HG03280 (cell line): ENCODE data around the gene HEXIM1.
"Not testable (repeated sequence)": the region's sequence is repeated elsewhere in the genome, so short reads cannot be mapped to it uniquely, and the experiment has no call there.

ENCODE experiments used
- ATAC-seq: cut with Tn5 transposase; IDR thresholded peaks from one replicate; pipeline ENCODE4 v1.9.1; 2021; ENCODE audit warnings: mild to moderate bottlenecking, moderate library complexity; ENCODE audit not compliant: unreplicated experiment

HEXIM1 gene

DNA sequence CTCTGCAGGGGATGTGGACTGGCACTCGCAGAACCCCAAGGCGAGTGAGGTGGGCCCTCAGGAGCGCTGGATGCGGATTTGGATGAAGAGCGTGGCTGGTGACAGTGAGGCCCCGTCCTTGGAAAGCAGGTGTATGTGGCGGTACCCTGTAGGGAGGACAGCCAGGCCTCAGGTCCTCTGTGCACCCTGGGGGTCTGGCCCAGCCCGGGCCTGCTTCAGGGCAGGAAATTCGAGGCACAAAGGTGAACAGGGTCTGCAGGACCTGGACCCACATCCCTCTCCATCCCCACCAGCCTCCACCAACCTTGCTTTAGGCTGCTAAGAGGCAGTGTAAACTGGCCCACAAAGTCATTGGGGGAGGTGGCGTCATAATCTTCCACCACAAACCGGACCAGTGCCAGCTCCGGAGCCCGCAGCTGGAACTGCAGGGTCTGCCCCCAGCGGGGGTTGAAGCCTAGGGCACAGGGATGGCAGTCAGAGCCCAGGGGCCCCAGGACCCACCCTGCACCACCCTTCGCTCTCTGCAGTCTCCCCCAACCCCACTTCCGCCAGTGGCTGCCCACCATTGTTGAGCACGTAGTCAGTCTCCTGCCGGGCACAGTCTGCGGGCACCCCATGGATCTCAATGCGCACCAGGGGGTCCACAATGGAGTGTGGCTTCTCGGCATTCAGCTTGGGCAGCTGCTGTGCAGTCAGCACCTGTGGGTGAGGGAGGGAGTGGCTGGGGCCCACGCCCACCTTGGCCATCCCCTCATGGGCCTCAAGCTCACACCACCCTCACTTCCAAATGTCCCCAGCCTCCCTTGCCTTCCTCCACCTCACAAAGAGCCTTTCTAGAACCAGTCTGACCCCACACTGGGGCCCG, 35.5 kb upstream of the HEXIM1 start:
- no peak for ATAC-seq

DNA sequence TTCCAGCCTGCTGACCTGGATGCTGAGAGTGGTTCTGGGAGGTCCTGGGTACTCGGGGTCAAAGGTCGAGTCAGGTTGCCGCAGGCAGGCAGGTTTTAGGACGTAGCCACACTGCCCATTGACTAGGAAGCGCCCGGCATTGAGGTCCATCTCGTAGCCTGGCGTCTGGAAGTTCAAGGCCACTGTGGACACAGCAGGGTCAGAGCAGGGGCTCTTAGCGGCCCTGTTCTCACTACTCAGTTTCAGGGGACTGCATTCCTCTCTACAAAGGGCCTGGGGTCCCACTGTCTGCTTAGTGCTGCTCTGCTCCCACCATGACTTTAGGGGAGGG, 34.9 kb upstream of the HEXIM1 start:
- ATAC-seq = no peak

DNA sequence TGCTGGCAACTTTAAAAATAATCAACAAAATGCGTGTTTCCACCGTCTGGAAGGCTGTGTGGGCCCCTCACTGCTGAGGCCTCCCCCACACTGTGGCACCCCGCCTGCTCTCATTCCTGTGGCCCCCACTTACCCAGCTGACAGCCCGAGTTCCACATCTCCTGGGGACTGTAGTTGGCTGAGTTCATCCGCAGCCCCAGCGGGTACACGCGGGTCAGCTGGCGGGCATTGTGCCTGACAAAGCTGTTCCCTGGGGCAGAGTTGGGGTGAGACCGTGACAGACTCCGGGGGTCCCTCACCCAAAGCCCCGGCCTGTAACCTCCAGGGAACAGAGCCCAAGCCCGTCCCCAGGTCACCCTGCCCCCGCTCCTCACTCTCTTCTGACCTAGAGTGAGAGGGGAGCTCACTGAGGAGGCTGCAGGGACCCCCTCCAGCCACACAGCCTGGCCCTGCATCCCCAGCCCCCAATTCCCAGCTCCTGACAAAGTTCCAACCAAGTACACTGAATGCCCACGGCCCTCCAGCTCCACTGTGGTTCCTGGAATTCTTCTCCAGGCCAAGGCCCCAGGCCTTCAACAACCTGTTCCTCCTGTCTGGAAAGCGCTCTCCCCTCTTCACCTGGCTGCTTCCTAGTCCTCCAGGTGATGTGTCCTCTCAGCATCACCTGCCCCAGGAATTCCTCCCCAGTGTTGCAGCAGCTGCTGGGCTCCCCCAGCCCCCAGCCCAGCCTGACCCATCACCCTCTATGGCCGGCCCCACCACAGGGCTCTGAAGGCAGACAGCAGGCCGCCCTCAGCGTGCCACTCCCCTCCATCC, 34.0 kb upstream of the HEXIM1 start:
- ATAC-seq = no peak

DNA sequence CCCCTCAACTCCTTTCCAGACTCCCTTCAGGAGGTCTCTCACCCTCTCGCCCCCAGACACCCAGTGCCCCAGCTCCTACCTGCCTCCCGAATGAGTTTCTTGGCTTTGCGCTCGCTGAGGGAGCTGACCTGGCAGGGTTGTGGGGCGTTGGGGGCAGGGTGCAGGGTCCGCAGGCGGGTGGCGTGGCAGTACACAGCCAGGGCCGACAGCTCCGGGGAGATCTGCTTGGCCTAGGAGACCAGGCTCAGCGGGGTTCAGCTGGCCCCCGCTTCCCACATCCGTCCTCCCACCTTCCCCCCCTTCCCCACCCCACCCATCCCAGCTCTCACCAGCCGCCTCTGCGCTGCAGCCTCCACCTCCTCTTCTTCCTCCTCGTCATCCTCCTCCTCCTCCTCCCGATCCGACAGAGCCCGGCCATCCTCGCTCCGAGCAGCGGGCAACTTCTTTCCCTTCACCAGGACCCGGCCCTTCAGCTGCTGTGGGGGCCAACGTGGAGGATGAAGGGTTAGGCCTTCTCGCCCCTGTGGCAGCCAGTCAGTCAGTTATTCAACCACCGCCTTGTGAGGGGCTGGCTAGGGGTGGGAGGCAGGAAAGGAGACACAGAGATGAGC, 33.2 kb upstream of the HEXIM1 start:
- no peak for ATAC-seq

DNA sequence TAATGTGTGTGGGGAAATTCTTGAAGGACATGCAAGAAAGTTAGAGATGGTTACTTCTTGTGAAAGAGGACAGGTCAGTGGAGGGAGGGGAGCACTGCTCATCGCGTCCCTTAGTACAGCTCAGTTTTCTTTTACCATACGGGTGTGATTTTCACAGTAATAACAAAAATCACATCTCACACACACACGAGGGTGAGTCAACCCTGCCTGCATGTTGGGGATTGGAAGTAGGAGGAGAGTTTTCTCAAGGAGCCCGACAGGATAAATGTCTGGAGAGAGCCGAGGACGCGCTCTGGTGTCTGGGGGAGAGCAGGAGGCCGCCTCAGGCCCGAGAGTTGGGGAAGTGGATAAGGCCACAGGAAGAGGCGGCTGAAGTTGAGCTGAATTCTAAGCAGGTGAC, 32.4 kb upstream of the HEXIM1 start:
- ATAC-seq = no peak

DNA sequence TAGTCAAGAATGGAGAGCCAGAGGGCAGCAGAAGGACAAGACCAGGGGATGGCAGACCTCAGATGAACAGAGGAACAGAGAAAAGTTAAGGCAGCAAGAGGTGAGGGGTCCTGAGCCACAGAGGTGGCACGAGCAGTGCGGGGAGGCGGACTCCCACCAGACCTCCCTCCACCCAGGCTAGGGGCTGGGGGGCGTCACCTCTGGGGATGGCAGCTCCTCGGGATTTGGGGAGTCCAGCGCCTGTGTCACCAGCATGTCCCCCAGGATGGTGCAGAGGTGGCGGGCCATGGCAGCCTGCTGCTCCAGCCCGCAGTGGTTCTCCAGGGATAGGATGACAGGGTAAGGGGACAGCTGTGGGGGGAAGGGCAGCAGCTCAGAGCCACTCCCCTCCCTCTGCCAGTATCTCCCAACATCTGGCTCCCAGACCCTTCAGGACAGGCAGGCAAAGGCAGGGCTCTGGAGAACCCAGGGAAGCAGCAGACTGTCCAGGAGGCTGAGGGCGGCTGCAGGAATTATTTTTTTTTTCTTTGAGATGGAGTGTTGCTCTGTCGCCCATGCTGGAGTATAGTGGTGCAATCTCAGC, 31.8 kb upstream of the HEXIM1 start:
- ATAC-seq = no peak

DNA sequence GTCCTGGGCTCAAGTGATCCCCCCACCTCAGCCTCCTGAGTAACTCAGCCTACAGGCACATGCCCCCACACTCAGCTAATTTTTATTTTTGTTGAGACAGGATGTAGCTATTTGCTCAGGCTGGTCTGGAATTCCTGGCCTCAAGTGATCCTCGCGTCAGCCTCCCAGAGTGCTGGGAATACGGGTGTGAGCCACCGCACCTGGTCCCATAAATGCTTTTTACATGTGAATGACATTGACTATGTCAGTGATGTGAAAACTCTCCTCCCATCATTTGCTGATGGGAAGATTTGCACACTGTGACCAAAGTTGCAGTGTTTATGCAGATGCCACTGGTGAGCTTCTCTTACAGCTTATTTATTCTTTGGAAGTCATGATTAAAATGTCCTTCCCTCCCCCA, 30.9 kb upstream of the HEXIM1 start:
- ATAC-seq = no peak

DNA sequence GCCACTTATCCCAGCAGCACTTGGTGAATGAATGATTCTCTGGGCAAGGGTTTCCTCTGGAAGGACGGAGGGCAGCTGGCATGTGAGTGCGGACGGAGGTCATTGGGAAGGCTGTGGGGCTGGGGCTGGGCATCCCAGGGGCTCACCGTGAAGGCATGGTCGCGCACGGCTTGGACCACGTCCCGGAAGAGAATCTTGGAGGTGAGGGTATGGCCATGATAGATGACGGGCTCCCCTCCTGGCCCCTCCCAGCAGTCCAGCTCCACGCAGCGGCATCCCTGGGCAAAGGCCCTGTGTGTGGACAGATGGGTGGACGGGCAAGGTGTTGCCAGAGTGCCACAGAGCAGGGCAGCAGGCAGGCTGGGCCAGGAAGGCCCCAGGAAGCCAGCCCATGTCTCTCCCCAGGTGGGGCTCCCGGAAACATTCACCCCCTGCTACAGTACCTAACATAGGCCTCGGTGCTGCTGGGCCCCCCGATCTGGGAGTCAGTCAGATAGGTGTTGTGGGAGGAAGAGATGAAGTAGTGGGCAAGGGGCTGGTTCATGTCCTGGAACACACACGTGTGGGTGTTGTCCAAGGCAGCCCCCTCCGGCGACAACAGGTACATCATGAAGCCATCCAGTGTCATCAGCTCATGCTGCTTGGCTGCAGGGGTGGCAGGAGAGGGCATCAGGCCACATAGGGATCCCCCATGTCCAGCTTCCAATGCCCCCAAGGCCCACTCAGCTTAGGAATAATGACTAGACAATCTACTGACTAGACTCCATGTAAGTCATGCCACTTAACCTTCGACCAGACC, 30.2 kb upstream of the HEXIM1 start:
- no peak for ATAC-seq

DNA sequence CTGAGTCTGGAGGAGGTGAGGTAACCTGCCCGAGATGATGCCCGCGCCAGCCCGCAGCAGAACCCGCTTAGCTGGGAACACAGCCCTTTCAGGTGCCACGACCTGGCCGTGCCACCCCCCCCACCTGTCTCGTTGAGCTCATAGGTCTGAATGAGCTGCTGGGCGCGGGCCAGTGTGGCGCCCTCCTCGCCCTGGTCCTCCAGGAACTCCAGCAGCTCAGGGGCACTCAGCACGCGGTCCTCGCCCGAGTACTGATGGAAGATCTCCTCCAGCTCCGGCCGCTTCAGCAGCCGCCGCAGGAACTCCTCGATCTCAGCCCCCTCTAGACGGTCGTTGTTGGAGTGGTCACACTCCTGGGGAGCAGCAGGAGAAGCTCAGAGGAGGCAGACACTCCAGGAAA, 29.6 kb upstream of the HEXIM1 start:
- no peak for ATAC-seq

DNA sequence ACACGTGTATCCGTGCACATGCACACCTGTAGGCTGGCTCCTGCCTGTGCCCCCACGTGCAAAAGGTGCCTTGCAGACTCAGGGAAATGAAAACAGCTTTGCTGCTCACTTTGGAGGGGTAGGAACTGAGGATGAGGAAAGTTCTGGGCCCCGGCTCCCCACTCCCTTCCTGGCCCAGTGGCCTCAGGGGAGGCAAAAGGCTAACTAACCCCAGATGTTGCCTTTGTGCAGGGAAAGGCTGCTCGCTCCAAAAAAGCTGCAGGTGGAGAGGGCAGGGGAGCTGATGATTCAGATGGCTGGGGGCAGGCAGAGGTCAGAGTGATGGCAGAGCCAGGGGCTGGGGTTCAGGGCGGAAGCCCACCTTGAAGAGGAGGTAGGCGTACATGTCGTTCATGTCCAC, 28.3 kb upstream of the HEXIM1 start:
- ATAC-seq = no peak

DNA sequence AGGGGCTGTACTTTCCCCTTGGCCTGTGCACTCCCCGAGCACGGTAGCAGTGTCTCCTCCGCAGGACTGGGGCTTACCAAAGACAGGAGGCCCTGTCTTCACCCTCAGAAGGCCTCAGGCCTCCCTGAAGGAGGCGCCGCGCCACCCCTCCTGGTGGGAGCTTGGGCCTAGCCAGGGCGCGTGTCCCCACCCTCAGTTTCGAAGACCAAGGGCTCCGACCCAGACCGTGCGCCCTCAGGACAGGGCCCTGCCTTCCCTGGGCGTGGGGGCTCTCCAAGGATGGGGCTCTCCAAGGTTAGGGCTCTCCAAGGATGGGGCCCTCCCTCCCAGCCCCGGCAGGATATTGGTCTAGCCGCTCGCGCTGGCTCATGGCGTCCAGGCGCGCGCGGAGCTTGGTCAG, 27.7 kb upstream of the HEXIM1 start:
- ATAC-seq = no peak

DNA sequence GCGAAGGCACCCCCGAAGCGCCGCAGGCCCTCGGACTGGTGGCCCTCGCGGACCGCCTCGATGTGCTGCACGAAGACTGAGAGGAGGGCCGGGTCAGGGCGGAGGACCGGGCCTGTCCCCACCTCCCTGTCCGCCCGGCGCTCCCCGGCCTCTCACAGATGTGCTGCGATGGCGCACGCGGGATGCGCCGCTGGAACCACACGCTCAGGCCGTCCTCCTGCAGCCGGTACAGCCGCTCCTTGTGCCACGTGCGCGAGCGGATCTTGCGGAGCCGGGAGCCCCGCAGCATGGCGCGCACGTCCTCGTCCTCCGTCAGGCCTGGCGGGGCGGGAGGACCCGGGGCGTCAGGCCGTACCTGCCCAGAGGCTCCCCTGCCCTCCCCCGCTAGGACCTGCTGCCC, 27.2 kb upstream of the HEXIM1 start:
- no peak for ATAC-seq

DNA sequence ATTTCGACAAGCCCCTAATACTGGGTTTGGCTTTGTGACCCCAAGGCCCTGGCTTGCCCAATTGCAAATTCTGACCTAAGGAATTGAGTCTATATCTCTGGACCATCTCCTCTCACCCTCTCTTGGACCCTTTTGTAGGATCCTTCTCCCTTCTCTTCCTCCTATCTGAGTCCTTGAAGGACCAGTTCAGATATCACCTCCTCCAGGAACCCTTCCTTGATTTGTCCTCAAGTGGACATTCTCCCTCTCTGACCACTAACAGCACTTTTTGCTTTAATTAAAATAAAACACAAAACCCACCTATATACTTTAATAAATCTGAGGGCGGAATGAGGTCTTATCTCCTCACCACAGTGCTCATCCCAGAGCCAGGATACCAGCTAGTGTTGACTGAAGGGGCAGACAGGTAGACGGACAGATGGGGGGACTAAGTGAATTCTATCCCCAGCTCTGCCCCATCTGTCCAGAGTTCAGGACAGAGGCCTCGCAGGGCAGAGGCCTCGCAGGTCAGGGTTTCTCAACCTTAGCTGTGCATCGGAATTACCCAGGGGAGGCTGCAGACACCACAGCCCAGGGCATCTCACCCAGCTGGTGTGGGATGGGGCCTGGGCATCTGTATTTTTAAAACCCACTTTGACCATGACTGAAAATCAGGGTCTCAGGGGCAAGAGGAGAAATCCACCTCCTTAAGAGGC, 25.1 kb upstream of the HEXIM1 start:
- no peak for ATAC-seq

DNA sequence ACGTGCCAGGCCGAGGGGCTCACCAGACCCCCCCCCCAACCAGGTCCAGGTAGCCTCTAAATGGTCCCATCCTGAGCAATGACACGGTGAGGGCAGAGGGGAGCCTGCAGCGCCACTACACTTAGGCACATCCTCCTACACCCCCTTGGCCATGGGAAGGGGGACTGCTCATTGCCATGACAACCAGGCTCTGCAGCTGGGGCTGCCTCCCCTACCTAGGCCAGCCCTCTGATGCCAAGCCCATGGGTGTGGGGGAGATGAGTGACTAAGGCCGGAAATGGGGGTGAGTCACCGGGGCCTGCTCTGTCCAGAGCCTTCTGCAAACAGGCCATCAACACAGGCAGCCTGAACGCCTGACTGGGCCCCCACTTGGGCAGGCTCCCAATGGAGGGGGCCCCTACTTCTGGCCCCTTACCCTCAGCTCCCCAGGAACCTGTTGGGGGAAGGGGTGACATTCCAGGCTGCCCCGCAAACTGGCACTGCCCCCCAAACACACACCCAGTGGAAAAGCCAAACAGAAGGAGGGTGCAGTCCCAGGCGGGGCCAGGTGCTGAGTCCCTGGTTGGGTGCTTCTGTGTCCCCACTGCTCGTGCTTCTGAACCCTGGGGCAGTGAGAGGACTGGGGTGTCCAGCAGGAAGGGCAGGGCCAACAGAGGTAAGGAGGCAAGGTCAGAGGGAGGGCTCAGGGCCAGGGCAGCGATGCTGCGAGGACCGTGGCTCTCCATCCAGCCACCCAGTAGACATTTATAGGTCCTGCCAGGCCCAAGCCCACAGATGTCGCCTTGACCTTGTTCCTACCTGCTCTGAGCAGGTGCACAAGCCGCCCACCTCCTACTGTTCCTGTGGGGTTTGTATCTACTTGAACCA, 24.1 kb upstream of the HEXIM1 start:
- ATAC-seq = no peak

DNA sequence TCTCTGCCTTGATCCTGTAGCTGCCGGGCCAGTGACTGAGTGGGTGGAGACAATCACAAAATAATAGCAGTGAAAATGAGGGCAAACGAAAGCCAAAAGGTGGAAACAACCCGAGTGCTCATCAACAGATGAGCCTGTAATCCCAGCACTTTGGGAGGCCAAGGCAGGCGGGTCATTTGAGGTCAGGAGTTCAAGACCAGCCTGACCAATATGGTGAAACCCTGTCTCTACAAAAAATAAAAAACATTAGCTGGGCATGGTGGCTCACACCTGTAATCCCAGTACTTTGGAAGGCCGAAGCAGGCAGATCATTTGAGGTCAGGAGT, 23.5 kb upstream of the HEXIM1 start:
- ATAC-seq = not testable (repeated sequence)

DNA sequence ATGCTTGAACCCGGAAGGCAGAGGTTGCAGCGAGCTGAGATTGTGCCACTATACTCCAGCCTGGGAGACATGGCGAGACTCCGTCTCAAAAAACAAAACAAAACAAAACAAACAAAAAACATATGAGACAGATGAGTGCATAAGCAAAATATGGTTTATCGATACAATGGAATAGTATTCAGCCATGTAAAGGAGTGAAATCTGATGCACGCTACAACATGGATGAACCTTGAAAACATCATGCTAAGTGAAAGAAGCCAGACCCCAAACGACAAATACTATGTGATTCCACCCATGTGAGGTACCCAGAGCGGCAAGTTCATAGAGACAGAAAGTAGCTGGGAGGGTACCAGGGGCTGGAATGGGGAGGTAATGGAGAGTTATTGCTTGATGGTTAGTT, 22.8 kb upstream of the HEXIM1 start:
- no peak for ATAC-seq

DNA sequence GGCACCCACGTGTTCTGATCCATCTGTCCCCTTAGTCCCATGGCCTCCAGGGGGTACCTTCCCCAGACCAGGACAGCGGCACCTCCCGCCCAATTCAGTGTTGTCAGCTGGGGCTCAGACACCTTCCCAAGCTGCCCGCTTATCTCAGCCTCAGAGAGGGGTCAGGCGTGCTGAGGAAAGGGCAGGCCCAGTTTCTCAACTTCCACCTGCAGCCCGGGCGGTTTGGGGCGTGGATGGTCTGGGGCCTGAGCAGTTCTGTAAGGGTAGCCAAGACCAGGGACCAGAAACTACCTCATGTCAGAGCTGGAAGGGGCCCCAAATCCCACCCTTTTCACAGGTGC, 21.1 kb upstream of the HEXIM1 start:
- ATAC-seq = no peak

DNA sequence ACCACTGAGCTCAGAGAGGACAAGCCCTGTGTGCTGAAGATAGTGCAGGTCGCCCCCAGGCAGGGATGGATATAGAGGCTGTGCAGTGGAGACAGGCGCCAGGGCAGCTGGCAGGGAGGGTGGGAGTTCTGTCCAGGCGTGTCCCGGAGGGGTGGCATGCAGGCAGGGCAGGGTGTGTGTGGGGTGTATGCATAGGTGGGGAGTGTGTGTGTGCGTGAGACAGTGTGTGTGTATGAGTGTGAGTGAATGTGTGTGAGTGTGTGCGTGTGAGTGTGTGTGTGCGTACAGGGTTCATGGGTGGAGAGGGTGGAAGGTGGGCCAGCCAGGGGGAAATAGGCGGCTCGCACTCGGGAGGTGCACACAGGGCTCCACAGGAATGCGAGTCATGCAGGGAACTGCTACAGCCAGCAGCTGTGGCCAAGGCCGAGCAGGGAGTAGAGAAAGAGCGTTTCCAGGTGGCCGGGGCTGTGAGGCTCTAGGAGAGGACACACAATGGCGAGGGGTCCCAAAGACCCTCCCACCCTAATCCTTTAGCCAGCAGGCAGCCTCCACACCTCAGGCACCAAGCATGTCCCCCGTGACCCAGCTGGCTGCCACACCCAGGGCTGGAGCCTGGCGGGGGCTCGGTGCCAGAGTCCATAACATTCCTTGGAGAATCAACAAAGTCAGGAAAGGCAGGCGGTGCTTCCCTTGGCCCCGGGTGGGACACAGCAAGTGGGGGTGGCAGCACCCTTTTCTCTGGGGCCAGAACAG, 20.6 kb upstream of the HEXIM1 start:
- ATAC-seq = no peak

DNA sequence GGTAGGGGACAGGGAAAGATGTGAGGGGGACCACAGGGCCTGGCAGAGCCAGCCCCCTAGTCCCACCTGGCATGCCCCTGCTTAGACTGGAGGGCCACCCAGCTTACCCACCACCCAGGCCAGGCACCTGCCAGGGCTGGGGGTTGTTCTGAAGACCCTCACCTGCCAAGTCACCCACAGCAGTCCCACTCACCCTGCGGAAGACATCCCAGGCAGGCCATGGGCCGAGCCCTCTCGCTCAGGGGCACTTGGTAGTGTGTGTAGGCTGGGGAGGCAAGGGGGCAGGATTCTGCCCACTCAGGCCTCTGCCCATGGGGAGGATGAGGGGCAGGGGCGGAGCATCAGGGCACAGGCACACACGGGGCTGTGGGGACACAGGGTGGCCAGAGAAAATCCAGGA, 19.9 kb upstream of the HEXIM1 start:
- no peak for ATAC-seq
